SK-N-SH treated with all-trans-retinoic acid at 6 μM for 48 hours (cell line): Measurements from ENCODE around the gene ORC5.

Experiments used
- ATAC-seq: fragments of 200-7000 bp; cut with Tn5 transposase; 3 replicates; pipeline ENCODE4 v1.9.1; 2020; ENCODE audit warnings: mild to moderate bottlenecking, moderate library complexity
- ARNTL ChIP-seq: fragments of 450-650 bp; formaldehyde crosslinking; IDR thresholded peaks from 2 replicates; pipeline ENCODE4 v1.5.0; 2020; ENCODE audit warnings: low read depth, mild to moderate bottlenecking, moderate library complexity, borderline replicate concordance
- BACH2 ChIP-seq: fragments of 250-450 bp; sonication (Bioruptor Pico); IDR thresholded peaks from 2 replicates; pipeline ENCODE4 v1.9.0; 2021; ENCODE audit warnings: mild to moderate bottlenecking, borderline replicate concordance
- CSDC2 ChIP-seq: fragments of 250-450 bp; sonication (Bioruptor Pico); IDR thresholded peaks from 2 replicates; pipeline ENCODE4 v1.5.0; 2020; ENCODE audit warnings: mild to moderate bottlenecking, moderate library complexity
- ESRRG ChIP-seq: fragments of 250-450 bp; sonication (Bioruptor Pico); IDR thresholded peaks from 2 replicates; pipeline ENCODE4 v1.6.1; 2021; ENCODE audit warnings: mild to moderate bottlenecking
- ISL1 ChIP-seq: fragments of 250-450 bp; sonication (Bioruptor Pico); IDR thresholded peaks from 2 replicates; pipeline ENCODE4 v2.1.2; 2022; ENCODE audit warnings: mild to moderate bottlenecking, moderate library complexity
- OSR1 ChIP-seq: fragments of 250-450 bp; sonication (Bioruptor Pico); IDR thresholded peaks from 2 replicates; pipeline ENCODE4 v1.8.0; 2022; ENCODE audit warnings: moderate library complexity, mild to moderate bottlenecking, inconsistent platforms
- RARB ChIP-seq: fragments of 250-450 bp; sonication (Bioruptor Pico); IDR thresholded peaks from 2 replicates; pipeline ENCODE4 v1.8.0; 2021; ENCODE audit warnings: mild to moderate bottlenecking, moderate library complexity
- SNAI2 ChIP-seq: fragments of 250-450 bp; sonication (Bioruptor Pico); IDR thresholded peaks from 2 replicates; pipeline ENCODE4 v1.5.0; 2020; ENCODE audit warnings: mild to moderate bottlenecking, moderate library complexity
- TCF4 ChIP-seq: fragments of 250-450 bp; sonication (Bioruptor Pico); IDR thresholded peaks from 2 replicates; pipeline ENCODE4 v1.8.0; 2021; ENCODE audit warnings: mild to moderate bottlenecking, moderate library complexity, borderline replicate concordance
- TOX ChIP-seq: fragments of 250-450 bp; sonication (Bioruptor Pico); IDR thresholded peaks from 2 replicates; pipeline ENCODE4 v1.8.0; 2021; ENCODE audit warnings: mild to moderate bottlenecking, moderate library complexity, borderline replicate concordance
- ZC3H10 ChIP-seq: fragments of 250-450 bp; sonication (Bioruptor Pico); IDR thresholded peaks from 2 replicates; pipeline ENCODE4 v1.5.1; 2021; ENCODE audit warnings: mild to moderate bottlenecking, moderate library complexity
- ZFP3 ChIP-seq: fragments of 250-450 bp; sonication (Bioruptor Pico); IDR thresholded peaks from 2 replicates; pipeline ENCODE4 v1.5.0; 2020; ENCODE audit warnings: mild to moderate bottlenecking, moderate library complexity
- ZFP30 ChIP-seq: fragments of 450-650 bp; formaldehyde crosslinking; IDR thresholded peaks from 2 replicates; pipeline ENCODE4 v1.5.0; 2022; ENCODE audit warnings: mild to moderate bottlenecking, moderate library complexity
- ZNF565 ChIP-seq: fragments of 450-650 bp; formaldehyde crosslinking; conservative IDR thresholded peaks from 2 replicates; pipeline ENCODE4 v1.5.0; 2020; ENCODE audit warnings: low read depth, mild to moderate bottlenecking, moderate library complexity
- ZNF70 ChIP-seq: fragments of 450-650 bp; formaldehyde crosslinking; IDR thresholded peaks from 2 replicates; pipeline ENCODE4 v1.5.0; 2020; ENCODE audit warnings: mild to moderate bottlenecking, moderate library complexity
- ZNF8 ChIP-seq: fragments of 450-650 bp; formaldehyde crosslinking; IDR thresholded peaks from 2 replicates; pipeline ENCODE4 v1.5.0; 2020; ENCODE audit warnings: mild to moderate bottlenecking, moderate library complexity
- TF ChIP-seq, protein P1 (sequence below): fragments of 250-450 bp; sonication (Bioruptor Pico); IDR thresholded peaks from 2 replicates; pipeline ENCODE4 v1.8.0; 2020; ENCODE audit warnings: mild to moderate bottlenecking, moderate library complexity, borderline replicate concordance
- TF ChIP-seq, protein P2 (sequence below): fragments of 250-450 bp; sonication (Bioruptor Pico); IDR thresholded peaks from 2 replicates; pipeline ENCODE4 v1.5.1; 2020; ENCODE audit warnings: low read depth, mild to moderate bottlenecking, moderate library complexity
- TF ChIP-seq, protein P3 (sequence below): fragments of 250-450 bp; sonication (Bioruptor Pico); IDR thresholded peaks from 2 replicates; pipeline ENCODE4 v1.5.0; 2020; ENCODE audit warnings: mild to moderate bottlenecking, moderate library complexity
- TF ChIP-seq, protein P4 (sequence below): fragments of 250-450 bp; sonication (Bioruptor Pico); IDR thresholded peaks from 2 replicates; pipeline ENCODE4 v1.8.0; 2021; ENCODE audit warnings: low read depth, mild to moderate bottlenecking, moderate library complexity, borderline replicate concordance
- TF ChIP-seq, protein P5 (sequence below): fragments of 250-450 bp; sonication (Bioruptor Pico); IDR thresholded peaks from 2 replicates; pipeline ENCODE4 v1.5.1; 2021; ENCODE audit warnings: mild to moderate bottlenecking, moderate library complexity

The ORC5 gene

DNA sequence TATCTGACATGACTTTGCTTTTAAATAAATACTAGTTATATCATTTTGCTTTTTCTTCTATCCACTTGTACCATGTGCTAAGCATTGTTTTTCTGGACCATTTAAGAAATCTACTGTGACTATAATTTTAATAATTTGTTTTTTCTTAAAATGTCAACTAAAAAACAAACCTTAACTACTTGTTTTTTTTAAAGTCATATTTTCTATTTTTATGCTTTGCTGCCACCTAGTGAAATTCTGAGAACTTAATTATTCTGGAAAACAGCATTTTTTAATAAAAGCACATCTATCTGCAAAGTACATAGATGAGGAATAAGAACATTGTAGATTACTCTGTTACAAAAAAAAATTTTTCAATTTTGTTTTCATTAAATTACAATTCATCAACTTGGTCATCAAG is 47.4 kb downstream of the ORC5 start:
- no peak for TF ChIP-seq BACH2 (CRISPR knock-in tag)
- TF ChIP-seq ZC3H10 (CRISPR knock-in tag), result no peak
- no peak for TF ChIP-seq ISL1
- TF ChIP-seq, protein P1, sequence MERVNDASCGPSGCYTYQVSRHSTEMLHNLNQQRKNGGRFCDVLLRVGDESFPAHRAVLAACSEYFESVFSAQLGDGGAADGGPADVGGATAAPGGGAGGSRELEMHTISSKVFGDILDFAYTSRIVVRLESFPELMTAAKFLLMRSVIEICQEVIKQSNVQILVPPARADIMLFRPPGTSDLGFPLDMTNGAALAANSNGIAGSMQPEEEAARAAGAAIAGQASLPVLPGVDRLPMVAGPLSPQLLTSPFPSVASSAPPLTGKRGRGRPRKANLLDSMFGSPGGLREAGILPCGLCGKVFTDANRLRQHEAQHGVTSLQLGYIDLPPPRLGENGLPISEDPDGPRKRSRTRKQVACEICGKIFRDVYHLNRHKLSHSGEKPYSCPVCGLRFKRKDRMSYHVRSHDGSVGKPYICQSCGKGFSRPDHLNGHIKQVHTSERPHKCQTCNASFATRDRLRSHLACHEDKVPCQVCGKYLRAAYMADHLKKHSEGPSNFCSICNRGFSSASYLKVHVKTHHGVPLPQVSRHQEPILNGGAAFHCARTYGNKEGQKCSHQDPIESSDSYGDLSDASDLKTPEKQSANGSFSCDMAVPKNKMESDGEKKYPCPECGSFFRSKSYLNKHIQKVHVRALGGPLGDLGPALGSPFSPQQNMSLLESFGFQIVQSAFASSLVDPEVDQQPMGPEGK (CRISPR knock-in tag), result no peak
- no peak for TF ChIP-seq ZFP3 (CRISPR knock-in tag)
- TF ChIP-seq ZFP30 (CRISPR knock-in tag), result no peak
- TF ChIP-seq CSDC2, result no peak
- no peak for TF ChIP-seq TCF4 (CRISPR knock-in tag)
- no peak for TF ChIP-seq RARB (CRISPR knock-in tag)
- TF ChIP-seq, protein P2, sequence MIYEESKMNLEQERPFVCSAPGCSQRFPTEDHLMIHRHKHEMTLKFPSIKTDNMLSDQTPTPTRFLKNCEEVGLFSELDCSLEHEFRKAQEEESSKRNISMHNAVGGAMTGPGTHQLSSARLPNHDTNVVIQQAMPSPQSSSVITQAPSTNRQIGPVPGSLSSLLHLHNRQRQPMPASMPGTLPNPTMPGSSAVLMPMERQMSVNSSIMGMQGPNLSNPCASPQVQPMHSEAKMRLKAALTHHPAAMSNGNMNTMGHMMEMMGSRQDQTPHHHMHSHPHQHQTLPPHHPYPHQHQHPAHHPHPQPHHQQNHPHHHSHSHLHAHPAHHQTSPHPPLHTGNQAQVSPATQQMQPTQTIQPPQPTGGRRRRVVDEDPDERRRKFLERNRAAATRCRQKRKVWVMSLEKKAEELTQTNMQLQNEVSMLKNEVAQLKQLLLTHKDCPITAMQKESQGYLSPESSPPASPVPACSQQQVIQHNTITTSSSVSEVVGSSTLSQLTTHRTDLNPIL (CRISPR knock-in tag), result no peak
- no peak for TF ChIP-seq TOX (CRISPR knock-in tag)
- TF ChIP-seq, protein P3, sequence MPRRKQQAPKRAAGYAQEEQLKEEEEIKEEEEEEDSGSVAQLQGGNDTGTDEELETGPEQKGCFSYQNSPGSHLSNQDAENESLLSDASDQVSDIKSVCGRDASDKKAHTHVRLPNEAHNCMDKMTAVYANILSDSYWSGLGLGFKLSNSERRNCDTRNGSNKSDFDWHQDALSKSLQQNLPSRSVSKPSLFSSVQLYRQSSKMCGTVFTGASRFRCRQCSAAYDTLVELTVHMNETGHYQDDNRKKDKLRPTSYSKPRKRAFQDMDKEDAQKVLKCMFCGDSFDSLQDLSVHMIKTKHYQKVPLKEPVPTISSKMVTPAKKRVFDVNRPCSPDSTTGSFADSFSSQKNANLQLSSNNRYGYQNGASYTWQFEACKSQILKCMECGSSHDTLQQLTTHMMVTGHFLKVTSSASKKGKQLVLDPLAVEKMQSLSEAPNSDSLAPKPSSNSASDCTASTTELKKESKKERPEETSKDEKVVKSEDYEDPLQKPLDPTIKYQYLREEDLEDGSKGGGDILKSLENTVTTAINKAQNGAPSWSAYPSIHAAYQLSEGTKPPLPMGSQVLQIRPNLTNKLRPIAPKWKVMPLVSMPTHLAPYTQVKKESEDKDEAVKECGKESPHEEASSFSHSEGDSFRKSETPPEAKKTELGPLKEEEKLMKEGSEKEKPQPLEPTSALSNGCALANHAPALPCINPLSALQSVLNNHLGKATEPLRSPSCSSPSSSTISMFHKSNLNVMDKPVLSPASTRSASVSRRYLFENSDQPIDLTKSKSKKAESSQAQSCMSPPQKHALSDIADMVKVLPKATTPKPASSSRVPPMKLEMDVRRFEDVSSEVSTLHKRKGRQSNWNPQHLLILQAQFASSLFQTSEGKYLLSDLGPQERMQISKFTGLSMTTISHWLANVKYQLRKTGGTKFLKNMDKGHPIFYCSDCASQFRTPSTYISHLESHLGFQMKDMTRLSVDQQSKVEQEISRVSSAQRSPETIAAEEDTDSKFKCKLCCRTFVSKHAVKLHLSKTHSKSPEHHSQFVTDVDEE (CRISPR knock-in tag), result no peak
- no peak for TF ChIP-seq ARNTL (CRISPR knock-in tag)
- no peak for ATAC-seq

DNA sequence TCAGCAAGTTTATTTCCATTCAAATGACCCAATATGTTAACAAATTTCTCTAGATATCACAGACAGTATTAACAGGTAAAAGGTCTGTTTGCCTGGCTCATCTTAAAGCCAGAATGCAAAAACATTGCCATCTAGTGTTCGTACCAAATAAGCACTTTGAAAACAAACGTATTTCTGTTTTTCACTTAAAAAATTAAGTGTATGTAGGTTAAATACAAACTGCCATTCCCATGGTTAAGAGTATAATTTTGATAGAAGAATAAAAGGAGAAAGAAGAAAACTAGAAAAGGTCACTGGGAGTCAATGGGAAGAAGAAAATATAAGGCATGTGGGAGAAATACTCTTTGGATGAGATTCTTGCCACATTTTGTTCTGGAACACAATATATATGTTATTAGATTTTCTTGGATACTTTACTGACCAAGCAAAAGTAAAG is 51.0 kb downstream of the ORC5 start:
- TF ChIP-seq, protein P4, sequence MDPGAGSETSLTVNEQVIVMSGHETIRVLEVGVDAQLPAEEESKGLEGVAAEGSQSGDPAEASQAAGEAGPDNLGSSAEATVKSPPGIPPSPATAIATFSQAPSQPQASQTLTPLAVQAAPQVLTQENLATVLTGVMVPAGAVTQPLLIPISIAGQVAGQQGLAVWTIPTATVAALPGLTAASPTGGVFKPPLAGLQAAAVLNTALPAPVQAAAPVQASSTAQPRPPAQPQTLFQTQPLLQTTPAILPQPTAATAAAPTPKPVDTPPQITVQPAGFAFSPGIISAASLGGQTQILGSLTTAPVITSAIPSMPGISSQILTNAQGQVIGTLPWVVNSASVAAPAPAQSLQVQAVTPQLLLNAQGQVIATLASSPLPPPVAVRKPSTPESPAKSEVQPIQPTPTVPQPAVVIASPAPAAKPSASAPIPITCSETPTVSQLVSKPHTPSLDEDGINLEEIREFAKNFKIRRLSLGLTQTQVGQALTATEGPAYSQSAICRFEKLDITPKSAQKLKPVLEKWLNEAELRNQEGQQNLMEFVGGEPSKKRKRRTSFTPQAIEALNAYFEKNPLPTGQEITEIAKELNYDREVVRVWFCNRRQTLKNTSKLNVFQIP (CRISPR knock-in tag), result no peak
- no peak for TF ChIP-seq ZNF565
- TF ChIP-seq RARB (CRISPR knock-in tag), result no peak
- TF ChIP-seq, protein P5, sequence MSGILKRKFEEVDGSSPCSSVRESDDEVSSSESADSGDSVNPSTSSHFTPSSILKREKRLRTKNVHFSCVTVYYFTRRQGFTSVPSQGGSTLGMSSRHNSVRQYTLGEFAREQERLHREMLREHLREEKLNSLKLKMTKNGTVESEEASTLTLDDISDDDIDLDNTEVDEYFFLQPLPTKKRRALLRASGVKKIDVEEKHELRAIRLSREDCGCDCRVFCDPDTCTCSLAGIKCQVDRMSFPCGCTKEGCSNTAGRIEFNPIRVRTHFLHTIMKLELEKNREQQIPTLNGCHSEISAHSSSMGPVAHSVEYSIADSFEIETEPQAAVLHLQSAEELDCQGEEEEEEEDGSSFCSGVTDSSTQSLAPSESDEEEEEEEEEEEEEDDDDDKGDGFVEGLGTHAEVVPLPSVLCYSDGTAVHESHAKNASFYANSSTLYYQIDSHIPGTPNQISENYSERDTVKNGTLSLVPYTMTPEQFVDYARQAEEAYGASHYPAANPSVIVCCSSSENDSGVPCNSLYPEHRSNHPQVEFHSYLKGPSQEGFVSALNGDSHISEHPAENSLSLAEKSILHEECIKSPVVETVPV, result no peak
- no peak for TF ChIP-seq ARNTL (CRISPR knock-in tag)
- TF ChIP-seq ISL1, result no peak
- no peak for TF ChIP-seq ZFP30 (CRISPR knock-in tag)
- TF ChIP-seq TCF4 (CRISPR knock-in tag), result no peak
- no peak for TF ChIP-seq BACH2 (CRISPR knock-in tag)
- TF ChIP-seq OSR1 (CRISPR knock-in tag), result no peak
- no peak for TF ChIP-seq ESRRG (CRISPR knock-in tag)
- TF ChIP-seq, protein P1 (CRISPR knock-in tag), result no peak
- TF ChIP-seq ZC3H10 (CRISPR knock-in tag), result no peak
- no peak for TF ChIP-seq ZNF8 (CRISPR knock-in tag)
- TF ChIP-seq, protein P3 (CRISPR knock-in tag), result no peak
- TF ChIP-seq ZNF70 (CRISPR knock-in tag), result no peak
- TF ChIP-seq SNAI2, result no peak

More for the DNA sequence above, 51.0 kb downstream of the ORC5 start:
- peak; percentile 63; the same call in 2 of the 3 replicates for ATAC-seq
